PFSK-1 (cell line): ENCODE measurements around the gene MPPED1.

Experiments used
- FOXP2 ChIP-seq: optimal IDR thresholded peaks from 2 replicates; pipeline ENCODE3; 2011; ENCODE audit warnings: borderline replicate concordance, control low read depth, inconsistent platforms; ENCODE audit not compliant: insufficient read depth; ENCODE audit errors: extremely low read length, extremely low read depth
- POLR2AphosphoS5 ChIP-seq: IDR thresholded peaks from 2 replicates; pipeline ENCODE4 v1.6.1; 2012; ENCODE audit warnings: low read depth, mild to moderate bottlenecking, control low read depth, low read length, moderate library complexity
- SIN3A ChIP-seq: IDR thresholded peaks from 2 replicates; pipeline ENCODE4 v1.6.1; 2012; ENCODE audit warnings: mild to moderate bottlenecking, low read length, moderate library complexity, borderline replicate concordance; ENCODE audit not compliant: insufficient read depth
- TAF1 ChIP-seq: IDR thresholded peaks from 2 replicates; pipeline ENCODE4 v1.6.1; 2012; ENCODE audit warnings: low read length, control low read depth, borderline replicate concordance; ENCODE audit not compliant: insufficient read depth
- TF ChIP-seq, protein P1 (sequence below), 2 experiments: IDR thresholded peaks; 2 replicates each; pipeline versions ENCODE4 v1.6.1 to v1.8.0; 2011 to 2012; ENCODE audit warnings: low read depth in 2 of 2, low read length in 2 of 2, control low read depth in 1 of 2, inconsistent platforms in 1 of 2, mild to moderate bottlenecking in 1 of 2, moderate library complexity in 1 of 2; ENCODE audit not compliant: insufficient read depth in 1 of 2

The MPPED1 gene

DNA sequence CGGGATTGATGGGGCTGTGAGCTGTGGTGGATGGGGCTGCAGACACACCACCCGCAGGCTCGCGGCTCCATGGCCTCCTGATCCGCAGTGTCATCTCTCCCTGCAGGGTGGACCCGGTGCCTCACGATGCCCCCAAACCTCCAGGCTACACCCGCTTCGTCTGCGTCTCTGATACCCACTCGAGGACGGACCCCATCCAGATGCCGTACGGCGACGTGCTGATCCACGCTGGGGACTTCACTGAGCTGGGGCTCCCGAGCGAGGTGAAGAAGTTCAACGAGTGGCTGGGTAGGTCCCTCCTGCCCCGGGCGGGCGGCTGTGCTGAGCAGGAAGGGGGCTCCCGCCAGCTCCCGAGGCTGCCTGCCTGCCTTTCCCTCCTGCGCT lies 23.1 kb downstream of the MPPED1 start:
- TF ChIP-seq, protein P1, sequence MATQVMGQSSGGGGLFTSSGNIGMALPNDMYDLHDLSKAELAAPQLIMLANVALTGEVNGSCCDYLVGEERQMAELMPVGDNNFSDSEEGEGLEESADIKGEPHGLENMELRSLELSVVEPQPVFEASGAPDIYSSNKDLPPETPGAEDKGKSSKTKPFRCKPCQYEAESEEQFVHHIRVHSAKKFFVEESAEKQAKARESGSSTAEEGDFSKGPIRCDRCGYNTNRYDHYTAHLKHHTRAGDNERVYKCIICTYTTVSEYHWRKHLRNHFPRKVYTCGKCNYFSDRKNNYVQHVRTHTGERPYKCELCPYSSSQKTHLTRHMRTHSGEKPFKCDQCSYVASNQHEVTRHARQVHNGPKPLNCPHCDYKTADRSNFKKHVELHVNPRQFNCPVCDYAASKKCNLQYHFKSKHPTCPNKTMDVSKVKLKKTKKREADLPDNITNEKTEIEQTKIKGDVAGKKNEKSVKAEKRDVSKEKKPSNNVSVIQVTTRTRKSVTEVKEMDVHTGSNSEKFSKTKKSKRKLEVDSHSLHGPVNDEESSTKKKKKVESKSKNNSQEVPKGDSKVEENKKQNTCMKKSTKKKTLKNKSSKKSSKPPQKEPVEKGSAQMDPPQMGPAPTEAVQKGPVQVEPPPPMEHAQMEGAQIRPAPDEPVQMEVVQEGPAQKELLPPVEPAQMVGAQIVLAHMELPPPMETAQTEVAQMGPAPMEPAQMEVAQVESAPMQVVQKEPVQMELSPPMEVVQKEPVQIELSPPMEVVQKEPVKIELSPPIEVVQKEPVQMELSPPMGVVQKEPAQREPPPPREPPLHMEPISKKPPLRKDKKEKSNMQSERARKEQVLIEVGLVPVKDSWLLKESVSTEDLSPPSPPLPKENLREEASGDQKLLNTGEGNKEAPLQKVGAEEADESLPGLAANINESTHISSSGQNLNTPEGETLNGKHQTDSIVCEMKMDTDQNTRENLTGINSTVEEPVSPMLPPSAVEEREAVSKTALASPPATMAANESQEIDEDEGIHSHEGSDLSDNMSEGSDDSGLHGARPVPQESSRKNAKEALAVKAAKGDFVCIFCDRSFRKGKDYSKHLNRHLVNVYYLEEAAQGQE (IDR thresholded peaks at IDR 0.05; ENCODE audit: insufficient read depth in 1 of 2, low read depth in 2 of 2, low read length in 2 of 2), result no peak

DNA sequence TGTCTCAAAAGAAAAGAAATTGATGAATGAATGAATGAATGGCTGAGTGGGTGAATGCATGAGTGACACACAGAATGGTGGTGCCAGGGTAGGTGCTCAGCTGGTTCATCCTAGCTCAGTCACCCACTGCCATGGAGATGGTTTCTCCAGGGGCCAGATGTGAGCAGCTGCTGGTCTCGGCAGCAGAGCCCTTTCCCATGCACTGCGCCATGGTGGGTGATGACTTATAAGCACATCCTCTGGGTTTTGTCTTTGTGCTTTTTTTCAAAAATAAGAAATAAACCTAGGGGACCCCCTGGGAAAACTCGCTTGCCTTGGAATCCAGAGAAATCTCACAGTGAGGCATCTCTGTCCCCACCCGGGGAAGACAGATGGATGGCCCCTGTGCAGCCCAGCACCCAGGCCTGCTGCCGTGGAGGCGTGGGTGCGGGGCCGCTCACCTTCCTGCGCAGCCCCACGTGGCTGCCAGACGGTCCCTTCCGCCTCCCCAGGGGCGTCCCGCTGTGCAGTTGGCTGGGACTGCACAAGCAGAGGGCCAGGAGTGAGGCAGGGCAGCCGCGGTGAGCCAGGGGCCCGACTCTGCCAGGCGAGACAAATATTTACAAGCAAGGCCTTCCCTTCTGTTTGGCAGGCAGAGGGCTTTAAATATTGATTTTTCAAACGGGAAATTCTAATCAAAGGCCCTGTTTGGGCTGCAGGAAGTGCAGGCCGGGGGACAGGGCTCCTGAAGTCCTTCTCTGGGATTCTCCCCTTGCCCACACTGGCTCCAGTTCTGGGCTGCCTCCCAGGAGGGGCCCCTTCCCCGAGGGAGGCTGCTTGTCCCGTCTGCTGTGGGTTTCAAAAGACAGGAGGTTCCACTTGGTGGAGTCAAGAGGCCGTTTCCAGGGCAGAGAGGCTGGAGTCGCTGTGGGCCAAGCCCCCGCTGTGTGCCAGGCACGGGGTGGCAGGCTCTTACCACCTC lies 24.3 kb downstream of the MPPED1 start:
- no peak for TF ChIP-seq POLR2AphosphoS5
- TF ChIP-seq, protein P1 (IDR thresholded peaks at IDR 0.05; ENCODE audit: insufficient read depth in 1 of 2, low read depth in 2 of 2, low read length in 2 of 2), result no peak
- no peak for TF ChIP-seq TAF1
- TF ChIP-seq FOXP2, result no peak
- no peak for TF ChIP-seq SIN3A

DNA sequence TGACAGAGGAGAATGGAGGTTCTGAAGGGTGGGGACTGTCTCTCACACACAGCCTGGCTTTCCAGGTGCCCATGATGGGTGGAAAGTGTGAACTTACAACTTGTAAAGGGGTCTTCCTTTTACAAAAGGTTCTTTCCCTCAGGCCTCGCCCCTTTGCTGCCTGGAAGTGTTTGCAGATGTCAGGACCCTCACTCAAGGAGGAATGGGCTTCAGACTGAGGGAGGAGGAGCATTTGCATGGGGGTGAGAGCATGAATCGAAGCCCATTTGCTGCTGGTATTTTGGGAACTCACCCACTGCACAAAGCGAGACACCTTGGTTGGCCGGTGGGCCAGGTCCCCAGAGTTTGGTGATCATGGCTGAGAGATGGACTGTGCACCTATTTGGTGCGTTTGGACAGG lies 25.1 kb downstream of the MPPED1 start:
- TF ChIP-seq FOXP2 (no peak), TAF1 (no peak), POLR2AphosphoS5 (no peak), SIN3A (no peak)
- TF ChIP-seq, protein P1 (IDR thresholded peaks at IDR 0.05; ENCODE audit: insufficient read depth in 1 of 2, low read depth in 2 of 2, low read length in 2 of 2), result no peak

DNA sequence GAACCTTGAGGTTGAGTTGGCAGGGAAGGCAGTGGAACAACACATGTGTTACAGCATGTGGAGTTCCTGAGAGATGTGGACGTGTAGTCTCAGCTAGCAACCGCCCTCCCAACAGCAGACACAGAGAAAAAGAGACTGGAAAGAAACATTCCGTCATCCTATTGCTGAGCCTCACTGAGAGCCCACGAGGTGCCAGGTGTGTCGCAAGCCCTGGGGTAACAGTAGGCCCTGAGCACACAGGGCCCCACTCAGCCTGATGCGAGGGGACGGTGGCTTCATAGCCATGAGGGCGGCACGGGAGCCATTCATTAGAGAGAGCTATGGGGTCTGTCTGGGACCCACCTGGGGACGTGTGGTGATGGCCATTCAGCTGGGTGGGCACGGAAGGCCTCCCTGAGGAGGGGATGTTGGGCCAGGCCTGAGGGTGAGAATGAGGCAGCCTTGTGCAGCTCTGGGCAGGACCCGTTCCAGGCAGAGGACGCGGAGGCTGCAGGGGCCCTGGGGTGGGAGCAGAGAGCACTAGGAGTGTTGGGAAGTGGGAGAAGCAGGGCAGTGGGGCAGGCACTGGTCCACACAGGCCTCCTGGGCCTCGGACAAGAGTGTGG lies 26.2 kb downstream of the MPPED1 start:
- TF ChIP-seq SIN3A, result no peak
- TF ChIP-seq TAF1, result no peak
- no peak for TF ChIP-seq FOXP2

DNA sequence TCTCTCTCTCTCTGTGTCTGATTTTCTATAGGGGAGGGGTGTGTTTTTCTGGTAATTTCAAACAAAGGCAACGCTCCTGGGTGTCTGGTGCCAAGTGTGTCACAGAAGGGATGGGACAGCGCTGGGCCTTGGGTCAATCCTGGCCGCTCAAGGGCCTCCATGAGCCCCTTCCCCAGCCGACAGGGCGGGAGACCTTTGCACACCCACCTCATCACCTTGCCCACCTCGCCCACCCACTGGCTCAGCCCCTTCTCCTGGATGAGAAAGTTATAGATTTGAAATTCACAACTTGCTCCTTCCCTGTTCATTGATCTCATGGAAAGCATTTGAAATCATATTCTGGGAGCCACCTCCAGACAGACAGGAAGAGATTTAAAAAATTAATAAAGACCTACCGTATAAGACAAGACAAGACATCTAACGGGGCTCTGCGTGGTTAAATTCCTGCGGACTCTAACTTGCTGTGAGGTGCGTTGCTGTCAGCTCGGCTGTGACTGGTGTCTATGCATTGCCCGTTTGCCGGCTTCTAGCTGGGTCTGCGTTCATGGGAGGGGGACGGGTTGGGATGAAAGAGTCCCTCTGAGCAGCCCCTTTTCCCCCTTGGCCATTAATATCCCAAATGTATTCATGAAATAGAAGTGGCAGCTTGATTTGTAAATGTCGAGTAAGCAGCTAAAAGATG lies 27.0 kb downstream of the MPPED1 start:
- TF ChIP-seq FOXP2, result no peak
- TF ChIP-seq SIN3A, result no peak
- no peak for TF ChIP-seq POLR2AphosphoS5
- TF ChIP-seq, protein P1 (IDR thresholded peaks at IDR 0.05; ENCODE audit: insufficient read depth in 1 of 2, low read depth in 2 of 2, low read length in 2 of 2), result no peak
- no peak for TF ChIP-seq TAF1
